IMR-90 (cell line): Measurements from ENCODE around the gene TPP2. TPM values are rescaled to one million over a fixed set of nuclear protein-coding genes. Genes with fewer than 3 reads are reported as not detected.

Source experiments
- ATAC-seq: fragments of 200-7000 bp; cut with Tn5 transposase; 2 replicates; pipeline ENCODE4 v1.9.1; 2020; ENCODE audit warnings: low read depth, mild to moderate bottlenecking, moderate library complexity
- BruUV-seq: library from RNA; stranded (reverse); fragments of 400-500 nt; replicated peaks from 2 replicates; lab custom pipeline; 2021; lab: Mats Ljungman, UMichigan
- CTCF ChIA-PET: fragments of 300-600 bp; formaldehyde crosslinking; extraction: SDS; loops from one replicate; lab custom pipeline; 2021; ENCODE audit warnings: antibody characterized with exemption; lab: Yijun Ruan, JAX
- POLR2A ChIA-PET: fragments of 300-600 bp; sonication (Branson Sonifier 250); formaldehyde crosslinking; loops from one replicate; lab custom pipeline; 2022; ENCODE audit warnings: antibody characterized with exemption; ENCODE audit not compliant: unreplicated experiment; lab: Charles Lee
- DNase-seq: peaks from one replicate; pipeline ENCODE4 v3.0.0; 2013
- H2AFZ ChIP-seq: replicated peaks from 2 replicates; pipeline ENCODE3; 2013; ENCODE audit warnings: low read length, mild to moderate bottlenecking; ENCODE audit not compliant: poor library complexity
- H2AK5ac ChIP-seq: 2 replicates; pipeline ENCODE4 v1.6.1; 2013; ENCODE audit warnings: low read depth, low read length, inconsistent platforms
- H2AK9ac ChIP-seq: replicated peaks from 2 replicates; pipeline ENCODE3; 2013; ENCODE audit warnings: mild to moderate bottlenecking, low read depth, low read length, moderate library complexity; ENCODE audit not compliant: poor library complexity
- H2BK120ac ChIP-seq: 2 replicates; pipeline ENCODE4 v1.6.1; 2013; ENCODE audit warnings: low read depth, low read length, inconsistent platforms
- H2BK15ac ChIP-seq: 3 replicates; pipeline ENCODE4 v1.6.1; 2013; ENCODE audit warnings: low read depth, low read length, inconsistent platforms
- H2BK20ac ChIP-seq: 2 replicates; pipeline ENCODE4 v1.6.1; 2013; ENCODE audit warnings: low read depth, mild to moderate bottlenecking, inconsistent platforms, low read length, moderate library complexity
- H2BK5ac ChIP-seq: 2 replicates; pipeline ENCODE4 v1.6.1; 2013; ENCODE audit warnings: mild to moderate bottlenecking, low read depth, low read length, inconsistent platforms; ENCODE audit not compliant: poor library complexity, severe bottlenecking
- H3K14ac ChIP-seq: replicated peaks from 2 replicates; pipeline ENCODE4 v1.6.1; 2013; ENCODE audit warnings: low read depth, low read length, inconsistent platforms
- H3K18ac ChIP-seq: 2 replicates; pipeline ENCODE4 v1.6.1; 2013; ENCODE audit warnings: low read depth, low read length, control low read depth
- H3K23ac ChIP-seq: 2 replicates; pipeline ENCODE4 v1.6.1; 2013; ENCODE audit warnings: low read depth, low read length, inconsistent platforms
- H3K27ac ChIP-seq: 2 replicates; pipeline ENCODE4 v1.5.1; 2013; ENCODE audit warnings: mild to moderate bottlenecking, control low read depth, low read length; ENCODE audit not compliant: insufficient read depth
- H3K27me3 ChIP-seq: 2 replicates; pipeline ENCODE4 v1.6.1; 2013; ENCODE audit warnings: low read length; ENCODE audit not compliant: control insufficient read depth, insufficient read depth
- H3K36me3 ChIP-seq: 2 replicates; pipeline ENCODE4 v1.6.1; 2013; ENCODE audit warnings: low read length, mixed read lengths; ENCODE audit not compliant: control insufficient read depth, insufficient read depth
- H3K4ac ChIP-seq: 2 replicates; pipeline ENCODE4 v1.6.1; 2013; ENCODE audit warnings: low read depth, low read length, inconsistent platforms
- H3K4me1 ChIP-seq: 2 replicates; pipeline ENCODE4 v1.6.1; 2013; ENCODE audit warnings: low read length, mixed read lengths; ENCODE audit not compliant: control insufficient read depth, insufficient read depth
- H3K4me2 ChIP-seq: 2 replicates; pipeline ENCODE4 v1.6.1; 2013; ENCODE audit warnings: low read depth, mild to moderate bottlenecking, control low read depth, low read length, moderate library complexity
- H3K4me3 ChIP-seq: 2 replicates; pipeline ENCODE4 v1.5.1; 2013; ENCODE audit warnings: low read depth, mild to moderate bottlenecking, control low read depth, low read length, moderate library complexity; ENCODE audit not compliant: insufficient read depth
- H3K56ac ChIP-seq: 2 replicates; pipeline ENCODE4 v1.6.1; 2013; ENCODE audit warnings: low read length, inconsistent platforms; ENCODE audit not compliant: insufficient read depth; ENCODE audit errors: extremely low read depth
- H3K79me1 ChIP-seq, 2 experiments: 2 replicates each; pipeline ENCODE4 v1.6.1; 2013; ENCODE audit warnings: low read length in 2 of 2, inconsistent platforms in 1 of 2, low read depth in 1 of 2
- H3K9ac ChIP-seq: 2 replicates; pipeline ENCODE4 v1.6.1; 2013; ENCODE audit warnings: low read depth, low read length, control low read depth
- H3K9me1 ChIP-seq: 2 replicates; pipeline ENCODE4 v1.6.1; 2013; ENCODE audit warnings: low read length, inconsistent platforms; ENCODE audit not compliant: insufficient read depth
- H3K9me3 ChIP-seq: 2 replicates; pipeline ENCODE4 v1.6.1; 2013; ENCODE audit warnings: low read length; ENCODE audit not compliant: control insufficient read depth, insufficient read depth
- H4K20me1 ChIP-seq: 2 replicates; pipeline ENCODE4 v1.6.1; 2013; ENCODE audit warnings: low read length, inconsistent platforms; ENCODE audit not compliant: insufficient read depth
- H4K5ac ChIP-seq: 2 replicates; pipeline ENCODE4 v1.6.1; 2013; ENCODE audit warnings: mild to moderate bottlenecking, low read depth, low read length, control low read depth
- H4K8ac ChIP-seq, 2 experiments: 2 replicates each; pipeline ENCODE4 v1.6.1; 2013; ENCODE audit warnings: low read depth in 2 of 2, low read length in 2 of 2, control low read depth in 1 of 2, inconsistent platforms in 1 of 2
- H4K91ac ChIP-seq: 2 replicates; pipeline ENCODE4 v1.6.1; 2013; ENCODE audit warnings: low read depth, low read length, inconsistent platforms; ENCODE audit not compliant: insufficient read depth
- BHLHE40 ChIP-seq: fragments of 150-350 bp; IDR thresholded peaks from 2 replicates; pipeline ENCODE4 v1.6.1; 2016; ENCODE audit warnings: mild to moderate bottlenecking, low read depth, low read length
- CEBPB ChIP-seq: IDR thresholded peaks from 2 replicates; pipeline ENCODE4 v1.6.1; 2012; ENCODE audit warnings: low read depth, low read length, improper control_type of control experiment
- FOS ChIP-seq: fragments of 150-350 bp; IDR thresholded peaks from 2 replicates; pipeline ENCODE4 v1.6.1; 2016; ENCODE audit warnings: low read depth, low read length
- MAFK ChIP-seq: IDR thresholded peaks from 2 replicates; pipeline ENCODE4 v1.6.1; 2012; ENCODE audit warnings: low read depth, low read length, improper control_type of control experiment
- MXI1 ChIP-seq: IDR thresholded peaks from 2 replicates; pipeline ENCODE4 v1.6.1; 2012; ENCODE audit warnings: low read depth, mild to moderate bottlenecking, low read length, moderate library complexity, borderline replicate concordance
- RAD21 ChIP-seq: IDR thresholded peaks from 2 replicates; pipeline ENCODE4 v1.6.1; 2012; ENCODE audit warnings: low read length, improper control_type of control experiment
- RCOR1 ChIP-seq: IDR thresholded peaks from 2 replicates; pipeline ENCODE4 v1.6.1; 2012; ENCODE audit warnings: mild to moderate bottlenecking, low read length, improper control_type of control experiment; ENCODE audit not compliant: insufficient replicate concordance
- SMC3 ChIP-seq: fragments of 150-350 bp; IDR thresholded peaks from 2 replicates; pipeline ENCODE4 v1.6.1; 2016; ENCODE audit warnings: low read depth, mild to moderate bottlenecking, antibody characterized with exemption, low read length, moderate library complexity
- WGBS, 2 experiments: methylation state at CpG; one replicate each; pipeline versions ENCODE4 v1.1.5 to v1.1.7; 2013; ENCODE audit warnings: missing lambda C conversion rate in 2 of 2; ENCODE audit not compliant: insufficient read length in 1 of 2; ENCODE audit errors: extremely low coverage in 2 of 2; 5-methylcytosine and 5-hydroxymethylcytosine counted together
- dilution Hi-C: fragments of 300-500 bp; cut with HindIII; formaldehyde crosslinking; loops from one replicate; pipeline ENCODE4 v1.14.3; 2018; ENCODE audit warnings: low sequenced_read_pairs; ENCODE audit not compliant: unreplicated experiment
- in situ Hi-C: fragments of 300-500 bp; cut with MboI; formaldehyde crosslinking; loops from 3 replicates; pipeline ENCODE4 v1.14.3; 2019; ENCODE audit warnings: low sequenced_read_pairs, inconsistent platforms, mixed read lengths
- intact Hi-C: fragments of 100-400 bp; cut with micrococcal nuclease; formaldehyde crosslinking; loops from 2 replicates; pipeline ENCODE4 v1.10.0; 2022
- polyA plus RNA-seq, 3 experiments: library from polyadenylated mRNA; depleted of rRNA; stranded (reverse); fragments of >200 nt; gene quantifications; 2 replicates each; pipeline ENCODE4 v1.2.3, GENCODE V29; 2012; ENCODE audit warnings: low replicate concordance in 1 of 3
- total RNA-seq: library from RNA; depleted of rRNA; stranded (reverse); fragments of >200 nt; gene quantifications from 2 replicates; pipeline ENCODE4 v1.2.3, GENCODE V29; 2012
- TF ChIP-seq, protein P1 (sequence below): fragments of 150-350 bp; IDR thresholded peaks from 2 replicates; pipeline ENCODE4 v1.6.1; 2016; ENCODE audit warnings: low read depth, mild to moderate bottlenecking, low read length, moderate library complexity, borderline replicate concordance
- TF ChIP-seq, protein P2 (sequence below): conservative IDR thresholded peaks from 2 replicates; pipeline ENCODE4 v1.5.1; 2012; ENCODE audit warnings: mild to moderate bottlenecking, low read depth, low read length, improper control_type of control experiment

TPP2 gene
- total and polyA plus RNA-seq, 2 of the 4 experiments (the other 2 are of a cell fraction) = 27.6 to 52.9 TPM

DNA sequence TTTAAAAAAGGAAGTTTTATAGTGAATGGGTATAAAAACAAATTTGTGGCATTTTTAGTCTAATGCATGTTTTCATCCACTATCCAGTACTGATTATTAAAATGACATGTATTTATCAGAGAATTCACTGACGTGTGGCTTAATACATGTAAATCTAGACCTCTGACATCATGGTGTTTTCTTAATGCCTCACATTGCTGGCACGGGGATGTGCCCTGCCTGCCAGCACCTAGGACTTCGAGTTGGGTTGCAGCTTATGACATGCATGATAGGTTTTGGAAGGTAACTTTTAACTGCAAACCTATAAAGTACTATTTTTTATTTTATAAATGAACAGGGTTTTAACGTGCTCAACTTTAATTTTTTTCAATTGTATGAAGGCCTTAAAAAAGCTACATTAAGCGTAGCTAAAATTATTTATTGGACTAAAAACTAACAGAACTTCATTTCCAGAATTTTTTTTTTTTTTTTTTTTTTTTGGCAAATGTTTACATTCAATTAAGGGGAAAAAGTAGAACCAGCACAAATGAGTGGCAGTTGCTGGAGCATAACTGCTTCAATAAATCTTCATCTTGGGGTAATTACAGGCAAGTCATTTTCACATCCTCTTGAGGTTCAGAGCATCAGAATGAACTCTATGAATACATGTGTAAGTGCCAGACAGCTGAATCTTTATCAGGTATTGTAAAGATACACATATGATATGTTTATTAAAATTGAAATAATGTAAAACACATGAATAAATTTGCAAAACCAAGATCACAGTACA is 81.7 kb downstream of the TPP2 start:
- no peaks in the 10 kb centered on the region for H3K79me1 ChIP-seq
- no peak overlapping the region for H3K23ac ChIP-seq
- H2BK15ac ChIP-seq = no peak overlapping the region
- no peak overlapping the region for H3K4me2 ChIP-seq
- H3K56ac ChIP-seq = no peak overlapping the region
- TF ChIP-seq SMC3 (no peak), RCOR1 (no peak), MXI1 (no peak), BHLHE40 (no peak), MAFK (no peak), RAD21 (no peak), FOS (no peak), CEBPB (no peak)
- TF ChIP-seq, protein P1, sequence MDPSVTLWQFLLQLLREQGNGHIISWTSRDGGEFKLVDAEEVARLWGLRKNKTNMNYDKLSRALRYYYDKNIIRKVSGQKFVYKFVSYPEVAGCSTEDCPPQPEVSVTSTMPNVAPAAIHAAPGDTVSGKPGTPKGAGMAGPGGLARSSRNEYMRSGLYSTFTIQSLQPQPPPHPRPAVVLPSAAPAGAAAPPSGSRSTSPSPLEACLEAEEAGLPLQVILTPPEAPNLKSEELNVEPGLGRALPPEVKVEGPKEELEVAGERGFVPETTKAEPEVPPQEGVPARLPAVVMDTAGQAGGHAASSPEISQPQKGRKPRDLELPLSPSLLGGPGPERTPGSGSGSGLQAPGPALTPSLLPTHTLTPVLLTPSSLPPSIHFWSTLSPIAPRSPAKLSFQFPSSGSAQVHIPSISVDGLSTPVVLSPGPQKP = no peak
- TF ChIP-seq, protein P2, sequence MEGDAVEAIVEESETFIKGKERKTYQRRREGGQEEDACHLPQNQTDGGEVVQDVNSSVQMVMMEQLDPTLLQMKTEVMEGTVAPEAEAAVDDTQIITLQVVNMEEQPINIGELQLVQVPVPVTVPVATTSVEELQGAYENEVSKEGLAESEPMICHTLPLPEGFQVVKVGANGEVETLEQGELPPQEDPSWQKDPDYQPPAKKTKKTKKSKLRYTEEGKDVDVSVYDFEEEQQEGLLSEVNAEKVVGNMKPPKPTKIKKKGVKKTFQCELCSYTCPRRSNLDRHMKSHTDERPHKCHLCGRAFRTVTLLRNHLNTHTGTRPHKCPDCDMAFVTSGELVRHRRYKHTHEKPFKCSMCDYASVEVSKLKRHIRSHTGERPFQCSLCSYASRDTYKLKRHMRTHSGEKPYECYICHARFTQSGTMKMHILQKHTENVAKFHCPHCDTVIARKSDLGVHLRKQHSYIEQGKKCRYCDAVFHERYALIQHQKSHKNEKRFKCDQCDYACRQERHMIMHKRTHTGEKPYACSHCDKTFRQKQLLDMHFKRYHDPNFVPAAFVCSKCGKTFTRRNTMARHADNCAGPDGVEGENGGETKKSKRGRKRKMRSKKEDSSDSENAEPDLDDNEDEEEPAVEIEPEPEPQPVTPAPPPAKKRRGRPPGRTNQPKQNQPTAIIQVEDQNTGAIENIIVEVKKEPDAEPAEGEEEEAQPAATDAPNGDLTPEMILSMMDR = no peak
- H3K9me1 ChIP-seq = no peaks in the 10 kb centered on the region
- dilution Hi-C loops (no loop called here), in situ Hi-C loops (no loop called here), intact Hi-C loops (loop anchor here (5.0 kb wide), 1 partner anchor 61 kb away; no protein-coding TSS in a partner anchor)
- no peak overlapping the region for H3K9ac ChIP-seq
- no peak overlapping the region for H2BK20ac ChIP-seq
- peaks cover 20% of the 10 kb centered on the region for H3K36me3 ChIP-seq
- H2BK120ac ChIP-seq = no peak overlapping the region
- no peak overlapping the region for H2AK5ac ChIP-seq
- H3K9me3 ChIP-seq = 0 out of 2 replicates have a peak, but pooled peaks cover 2% of the 10 kb centered on the region
- ATAC-seq (no peak), DNase-seq (no peak)
- H3K4me3 ChIP-seq = no peak overlapping the region
- no peaks in the 10 kb centered on the region for H4K20me1 ChIP-seq
- CTCF ChIA-PET = interaction anchor here (0.7 to 1.5 kb wide), 4 partner anchors 14 to 90 kb away, joined by 3 to 6 read pairs (median 4); no protein-coding TSS in a partner anchor
- no peaks in the 10 kb centered on the region for H3K27me3 ChIP-seq
- H3K27ac ChIP-seq = no peak overlapping the region
- no peak overlapping the region for H2AFZ ChIP-seq
- H3K4me1 ChIP-seq = no peaks in the 10 kb centered on the region
- no peak overlapping the region for H4K91ac ChIP-seq
- no peak overlapping the region for H4K8ac ChIP-seq
- no peak overlapping the region for H2BK5ac ChIP-seq
- POLR2A ChIA-PET = no interaction called here
- H3K4ac ChIP-seq = no peak overlapping the region
- no peak overlapping the region for H2AK9ac ChIP-seq
- H4K5ac ChIP-seq = no peak overlapping the region
- WGBS, 2 experiments = no CpG with 5 or more reads among the region's 5 CpGs
- no TSS peak for BruUV-seq
- H3K14ac ChIP-seq = no peak overlapping the region
- no peak overlapping the region for H3K18ac ChIP-seq
